Hair follicular keratinocyte (primary cell): Measurements from ENCODE around the gene TSG101. TPM values are rescaled to one million over a fixed set of nuclear protein-coding genes. Genes with fewer than 3 reads are reported as not detected.

ENCODE experiments used
- total RNA-seq: library from RNA; depleted of rRNA; stranded (reverse); fragments of >200 nt; gene quantifications from 2 replicates; pipeline ENCODE4 v1.2.3, GENCODE V29; 2015

The TSG101 gene
- 99.5 and 101 TPM in 2 replicates for total RNA-seq

GRCh38 chr11:18526521-18527296, at the start of gene TSG101:
Gene TSG101 (minus strand): TSS chr11:18526942. CDS start chr11:18526816, 126 bp downstream.

DNA sequence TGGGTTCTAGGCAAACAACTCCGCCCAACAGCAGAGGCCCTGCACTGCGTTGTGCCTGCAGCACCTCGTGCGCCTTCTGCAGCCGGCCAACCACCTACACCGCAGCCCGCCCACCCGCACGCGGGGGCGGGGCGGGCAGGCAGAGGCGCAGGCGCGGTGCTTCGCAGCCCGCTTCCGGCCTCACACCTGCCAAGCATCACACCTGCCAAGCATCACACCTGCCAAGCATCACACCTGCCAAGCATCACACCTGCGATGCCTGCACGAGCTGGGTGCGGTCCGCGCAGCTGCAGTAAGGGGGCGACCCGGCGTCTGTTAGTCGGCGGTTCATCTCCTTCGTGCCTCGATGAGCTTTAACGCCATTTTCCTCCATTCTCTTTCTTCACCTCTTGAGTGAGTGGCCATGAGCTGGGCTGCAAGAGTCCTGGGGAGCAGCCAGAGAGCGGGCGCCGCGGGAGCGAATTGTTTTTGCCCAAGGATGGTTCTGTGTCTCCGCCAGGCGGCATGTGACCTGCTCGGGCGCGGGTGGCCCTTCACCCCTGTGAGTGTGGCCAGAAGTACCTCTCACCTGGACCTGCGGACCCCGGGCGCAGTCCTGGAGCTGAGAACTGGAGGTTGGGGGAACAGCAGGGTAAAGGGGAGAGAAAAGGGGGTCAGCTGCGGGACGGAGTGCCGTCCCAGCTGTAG, 70.9 kb downstream of the TSG101 start, which contains the start of gene LDHAL6A:
Gene LDHAL6A, plus strand, starts transcription at position 171 of the 687 bp plus-strand sequence. CDS start 825 bp downstream, outside the sequence.

Other genes starting within 250 kb of the TSG101 start
- 11.7 and 21.3 TPM in 2 replicates for gene HPS5, start 204.8 kb downstream of the TSG101 start, total RNA-seq
- gene GTF2H1, start 204.4 kb downstream of the TSG101 start, total RNA-seq, result 32.3 and 51.3 TPM in 2 replicates
- gene LDHA, start 132.4 kb downstream of the TSG101 start, total RNA-seq, result 815 and 1,231 TPM in 2 replicates
- not detected in 2 replicates for gene LDHC, start 114.6 kb downstream of the TSG101 start, total RNA-seq
- not detected in 2 replicates for gene LDHAL6A, start 71.1 kb downstream of the TSG101 start, total RNA-seq
- gene UEVLD, start 61.8 kb upstream of the TSG101 start, total RNA-seq, result 27.8 and 32.2 TPM in 2 replicates
- not detected in 2 replicates for gene MISFA, start 72.8 kb upstream of the TSG101 start, total RNA-seq
- gene SPTY2D1, start 107.4 kb upstream of the TSG101 start, total RNA-seq, result 11.6 and 12.4 TPM in 2 replicates
- gene TMEM86A, start 171.8 kb upstream of the TSG101 start, total RNA-seq, result 0.72 and 2.2 TPM in 2 replicates
- gene IGSF22, start 199.2 kb upstream of the TSG101 start, total RNA-seq, result under 0.01 and 0.08 TPM in 2 replicates